HepG2 (cell line): ENCODE measurements around the gene MRPS10. TPM values are rescaled to one million over a fixed set of nuclear protein-coding genes. Genes with fewer than 3 reads are reported as not detected.
A peak's percentile ranks its signal among the peaks of the same experiment; 100 is the strongest.

Experiments used
- BCL3 ChIP-seq: sonication (generic); formaldehyde crosslinking; IDR thresholded peaks from 2 replicates; pipeline ENCODE4 v1.5.1; 2020; ENCODE audit warnings: mild to moderate bottlenecking, missing genetic modification reagents, moderate library complexity
- EHMT2 ChIP-seq: fragments of 200-600 bp; sonication (generic); IDR thresholded peaks from 2 replicates; pipeline ENCODE4 v1.7.0; 2017; ENCODE audit warnings: antibody characterized with exemption, low read depth, low read length, borderline replicate concordance
- FOXP4 ChIP-seq: sonication (generic); formaldehyde crosslinking; IDR thresholded peaks from 2 replicates; pipeline ENCODE4 v1.4.0; 2020; ENCODE audit warnings: missing genetic modification reagents
- HMG20A ChIP-seq: IDR thresholded peaks from 2 replicates; pipeline ENCODE4 v1.6.1; 2016; ENCODE audit warnings: borderline replicate concordance
- HNF4A ChIP-seq: sonication (generic); formaldehyde crosslinking; IDR thresholded peaks from 2 replicates; pipeline ENCODE4 v1.4.0; 2020; ENCODE audit warnings: missing genetic modification reagents
- HNF4G ChIP-seq, 2 experiments: sonication (generic) in 1 of 2; formaldehyde crosslinking in 1 of 2; IDR thresholded peaks; 2 replicates each; pipeline versions ENCODE4 v1.4.0 to v1.6.1; 2011 to 2020; ENCODE audit warnings: borderline replicate concordance in 2 of 2, low read depth in 2 of 2, mild to moderate bottlenecking in 2 of 2, low read length in 1 of 2, missing genetic modification reagents in 1 of 2, moderate library complexity in 1 of 2
- MLLT10 ChIP-seq: sonication (generic); formaldehyde crosslinking; IDR thresholded peaks from 2 replicates; pipeline ENCODE4 v1.4.0; 2020; ENCODE audit warnings: missing genetic modification reagents
- NR2C2 ChIP-seq: sonication (generic); formaldehyde crosslinking; IDR thresholded peaks from 2 replicates; pipeline ENCODE4 v1.4.0; 2020; ENCODE audit warnings: missing genetic modification reagents, mild to moderate bottlenecking, moderate library complexity, borderline replicate concordance
- RBFOX2 ChIP-seq: fragments of 200-400 bp; formaldehyde crosslinking; IDR thresholded peaks from 2 replicates; pipeline ENCODE4 v1.6.1; 2017; ENCODE audit warnings: low read depth, mild to moderate bottlenecking, low read length
- SALL1 ChIP-seq: sonication (generic); formaldehyde crosslinking; IDR thresholded peaks from 2 replicates; pipeline ENCODE4 v1.8.0; 2022; ENCODE audit warnings: mild to moderate bottlenecking, missing genetic modification reagents
- XRCC5 ChIP-seq: fragments of 200-400 bp; formaldehyde crosslinking; optimal IDR thresholded peaks from 2 replicates; pipeline ENCODE3; 2017; ENCODE audit warnings: mild to moderate bottlenecking, low read length
- ZNF274 ChIP-seq: sonication (generic); formaldehyde crosslinking; IDR thresholded peaks from 2 replicates; pipeline ENCODE4 v1.5.1; 2020; ENCODE audit warnings: mild to moderate bottlenecking, missing genetic modification reagents
- ZNF350 ChIP-seq: sonication (generic); formaldehyde crosslinking; IDR thresholded peaks from 2 replicates; pipeline ENCODE4 v1.4.0; 2020; ENCODE audit warnings: mild to moderate bottlenecking, low read depth, missing genetic modification reagents, borderline replicate concordance
- ZNF354B ChIP-seq: sonication (generic); formaldehyde crosslinking; IDR thresholded peaks from 2 replicates; pipeline ENCODE4 v1.8.0; 2022; ENCODE audit warnings: mild to moderate bottlenecking, missing genetic modification reagents
- ZNF605 ChIP-seq: sonication (generic); formaldehyde crosslinking; IDR thresholded peaks from 2 replicates; pipeline ENCODE4 v1.8.0; 2022; ENCODE audit warnings: mild to moderate bottlenecking, missing genetic modification reagents
- ZNF747 ChIP-seq: sonication (generic); formaldehyde crosslinking; IDR thresholded peaks from 2 replicates; pipeline ENCODE4 v1.8.1; 2023; ENCODE audit warnings: missing genetic modification reagents, mild to moderate bottlenecking, borderline replicate concordance
- ZNF75D ChIP-seq: sonication (generic); formaldehyde crosslinking; IDR thresholded peaks from 2 replicates; pipeline ENCODE4 v1.8.1; 2023; ENCODE audit warnings: missing genetic modification reagents, mild to moderate bottlenecking, borderline replicate concordance
- polyA plus RNA-seq, 8 experiments: library from polyadenylated mRNA; depleted of rRNA in 3 of 8; stranded (reverse) in 7 of 8; unstranded in 1 of 8; fragments of >200 nt; fragmentation: Illumina TruSeq in 4 of 8; extraction: Trizol in 4 of 8; gene quantifications; 2 replicates each; pipeline versions ENCODE4 v1.2.1 to v1.2.3, GENCODE V29; 2011 to 2016; ENCODE audit warnings: low read depth in 4 of 8, missing spikeins in 1 of 8, mixed read lengths in 1 of 8; ENCODE audit not compliant: insufficient read depth in 1 of 8
- total RNA-seq, 5 experiments: library from RNA; depleted of rRNA; stranded (reverse); fragments of >200 nt; fragmentation: Illumina TruSeq; extraction: Trizol; gene quantifications; 2 replicates each; pipeline ENCODE4 v1.2.3, GENCODE V29; 2016; ENCODE audit warnings: low read depth in 1 of 5
- TF ChIP-seq, protein P1 (sequence below): sonication (generic); formaldehyde crosslinking; IDR thresholded peaks from 2 replicates; pipeline ENCODE4 v1.4.0; 2020; ENCODE audit warnings: missing genetic modification reagents
- TF ChIP-seq, protein P2 (sequence below): sonication (generic); formaldehyde crosslinking; IDR thresholded peaks from 2 replicates; pipeline ENCODE4 v1.4.0; 2020; ENCODE audit warnings: low read depth, mild to moderate bottlenecking, missing genetic modification reagents
- TF ChIP-seq, protein P3 (sequence below): sonication (generic); formaldehyde crosslinking; IDR thresholded peaks from 2 replicates; pipeline ENCODE4 v1.4.0; 2020; ENCODE audit warnings: mild to moderate bottlenecking, missing genetic modification reagents

The MRPS10 gene
- total and polyA plus RNA-seq, 2 of the 13 experiments (the other 11 are each of a cell fraction or from before 2014, with no cell fraction given), result 31.7 to 54.6 TPM

DNA sequence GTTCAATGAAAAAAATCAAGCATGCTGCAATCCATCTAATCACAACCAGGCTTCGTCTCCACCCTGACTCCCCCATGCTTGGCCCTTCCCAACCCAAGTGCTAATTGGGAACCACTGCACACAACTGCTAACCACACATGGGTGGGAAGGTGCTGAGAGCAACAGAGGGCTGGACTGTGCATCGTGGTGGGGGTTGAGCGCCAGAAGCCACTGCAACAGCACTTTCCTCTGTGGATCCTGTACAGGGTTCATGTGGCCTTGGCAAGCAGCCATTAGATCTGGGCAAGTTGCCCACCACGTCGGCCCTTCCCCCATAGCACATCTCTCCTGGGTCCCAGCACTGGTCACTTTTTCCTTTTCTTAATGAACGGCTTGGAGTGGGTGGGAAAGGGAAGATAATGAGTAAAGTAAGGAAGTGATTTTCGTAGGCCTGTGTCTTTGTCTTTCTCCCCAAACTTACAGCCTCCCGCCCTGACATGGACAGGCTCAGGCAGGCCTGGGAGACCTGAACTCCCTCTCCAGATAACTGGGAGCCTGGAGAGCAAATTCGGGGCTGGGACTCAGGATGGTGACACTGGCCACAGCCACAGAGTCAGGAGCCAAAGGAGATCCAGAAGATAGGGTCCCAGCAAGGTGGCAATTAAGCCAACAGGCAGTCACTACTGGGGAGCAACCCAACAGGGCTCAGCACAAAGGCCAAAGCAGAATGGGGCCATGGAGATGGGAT, 34.4 kb upstream of the MRPS10 start (continued):
- TF ChIP-seq HNF4G (IDR thresholded peaks at IDR 0.05; ENCODE audit: borderline replicate concordance, low read depth, low read length), result peak; percentile 4; the same call in 1 of the 2 replicates
- no peak; the same call in 1 of the 2 replicates for TF ChIP-seq HNF4G (CRISPR knock-in tag; IDR thresholded peaks at IDR 0.05; ENCODE audit: borderline replicate concordance, low read depth)
- 0 out of 2 replicates have a peak, but pooled peaks have one; percentile 59 for TF ChIP-seq BCL3 (CRISPR knock-in tag)
- 0 out of 2 replicates have a peak, but pooled peaks have one; percentile 10 for TF ChIP-seq ZNF605 (CRISPR knock-in tag)
- TF ChIP-seq ZNF75D (CRISPR knock-in tag), result no peak
- peak; percentile 42; the same call in 1 of the 2 replicates for TF ChIP-seq EHMT2
- peak; percentile 29 for TF ChIP-seq XRCC5
- TF ChIP-seq FOXP4, result no peak
- TF ChIP-seq HMG20A, result 0 out of 2 replicates have a peak, but pooled peaks have one; percentile 21
- TF ChIP-seq NR2C2, result no peak
- TF ChIP-seq, protein P1, sequence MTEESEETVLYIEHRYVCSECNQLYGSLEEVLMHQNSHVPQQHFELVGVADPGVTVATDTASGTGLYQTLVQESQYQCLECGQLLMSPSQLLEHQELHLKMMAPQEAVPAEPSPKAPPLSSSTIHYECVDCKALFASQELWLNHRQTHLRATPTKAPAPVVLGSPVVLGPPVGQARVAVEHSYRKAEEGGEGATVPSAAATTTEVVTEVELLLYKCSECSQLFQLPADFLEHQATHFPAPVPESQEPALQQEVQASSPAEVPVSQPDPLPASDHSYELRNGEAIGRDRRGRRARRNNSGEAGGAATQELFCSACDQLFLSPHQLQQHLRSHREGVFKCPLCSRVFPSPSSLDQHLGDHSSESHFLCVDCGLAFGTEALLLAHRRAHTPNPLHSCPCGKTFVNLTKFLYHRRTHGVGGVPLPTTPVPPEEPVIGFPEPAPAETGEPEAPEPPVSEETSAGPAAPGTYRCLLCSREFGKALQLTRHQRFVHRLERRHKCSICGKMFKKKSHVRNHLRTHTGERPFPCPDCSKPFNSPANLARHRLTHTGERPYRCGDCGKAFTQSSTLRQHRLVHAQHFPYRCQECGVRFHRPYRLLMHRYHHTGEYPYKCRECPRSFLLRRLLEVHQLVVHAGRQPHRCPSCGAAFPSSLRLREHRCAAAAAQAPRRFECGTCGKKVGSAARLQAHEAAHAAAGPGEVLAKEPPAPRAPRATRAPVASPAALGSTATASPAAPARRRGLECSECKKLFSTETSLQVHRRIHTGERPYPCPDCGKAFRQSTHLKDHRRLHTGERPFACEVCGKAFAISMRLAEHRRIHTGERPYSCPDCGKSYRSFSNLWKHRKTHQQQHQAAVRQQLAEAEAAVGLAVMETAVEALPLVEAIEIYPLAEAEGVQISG, result peak; percentile 36; the same call in 1 of the 2 replicates
- no peak for TF ChIP-seq ZNF354B
- no peak for TF ChIP-seq MLLT10 (CRISPR knock-in tag)
- TF ChIP-seq, protein P2, sequence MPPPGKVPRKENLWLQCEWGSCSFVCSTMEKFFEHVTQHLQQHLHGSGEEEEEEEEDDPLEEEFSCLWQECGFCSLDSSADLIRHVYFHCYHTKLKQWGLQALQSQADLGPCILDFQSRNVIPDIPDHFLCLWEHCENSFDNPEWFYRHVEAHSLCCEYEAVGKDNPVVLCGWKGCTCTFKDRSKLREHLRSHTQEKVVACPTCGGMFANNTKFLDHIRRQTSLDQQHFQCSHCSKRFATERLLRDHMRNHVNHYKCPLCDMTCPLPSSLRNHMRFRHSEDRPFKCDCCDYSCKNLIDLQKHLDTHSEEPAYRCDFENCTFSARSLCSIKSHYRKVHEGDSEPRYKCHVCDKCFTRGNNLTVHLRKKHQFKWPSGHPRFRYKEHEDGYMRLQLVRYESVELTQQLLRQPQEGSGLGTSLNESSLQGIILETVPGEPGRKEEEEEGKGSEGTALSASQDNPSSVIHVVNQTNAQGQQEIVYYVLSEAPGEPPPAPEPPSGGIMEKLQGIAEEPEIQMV (CRISPR knock-in tag), result no peak
- peak; percentile 32; the same call in 1 of the 2 replicates for TF ChIP-seq ZNF350 (CRISPR knock-in tag)
- TF ChIP-seq, protein P3, sequence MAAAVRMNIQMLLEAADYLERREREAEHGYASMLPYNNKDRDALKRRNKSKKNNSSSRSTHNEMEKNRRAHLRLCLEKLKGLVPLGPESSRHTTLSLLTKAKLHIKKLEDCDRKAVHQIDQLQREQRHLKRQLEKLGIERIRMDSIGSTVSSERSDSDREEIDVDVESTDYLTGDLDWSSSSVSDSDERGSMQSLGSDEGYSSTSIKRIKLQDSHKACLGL (CRISPR knock-in tag), result no peak
- peak; percentile 69; the same call in 1 of the 2 replicates for TF ChIP-seq SALL1 (CRISPR knock-in tag)
- no peak for TF ChIP-seq ZNF747 (CRISPR knock-in tag)
- 0 out of 2 replicates have a peak, but pooled peaks have one; percentile 34 for TF ChIP-seq ZNF274 (CRISPR knock-in tag)
- no peak for TF ChIP-seq RBFOX2
- peak; percentile 60 for TF ChIP-seq HNF4A
